ENCODE data around the gene ICAM1. TPM values are rescaled to one million over a fixed set of nuclear protein-coding genes. Genes with fewer than 3 reads are reported as not detected.

Gene ICAM1
- total RNA-seq, 1 experiment from 2014 or later = 147 TPM

DNA sequence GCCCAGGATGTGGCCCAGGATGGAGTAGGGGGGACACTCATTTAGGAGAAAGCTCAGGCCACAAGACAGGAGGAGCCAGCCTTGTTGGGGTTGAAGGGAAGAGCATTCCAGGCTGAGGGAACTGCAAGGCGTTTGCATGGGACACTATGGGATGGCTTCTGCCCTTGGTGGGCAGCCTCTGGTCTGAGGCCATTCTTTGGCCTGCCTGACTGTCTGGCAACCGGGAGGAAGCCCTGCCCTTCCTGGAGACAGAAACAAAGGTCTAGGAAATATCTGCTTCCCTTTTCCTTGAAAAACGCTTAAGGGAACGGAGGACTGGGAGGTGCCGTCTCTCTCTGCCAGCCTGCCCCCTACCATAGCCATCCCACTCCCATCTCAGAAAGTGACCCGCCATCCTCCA lies 2.8 kb upstream of the ICAM1 start:
- Mint-ChIP-seq H3K4me1 (ENCODE audit: low read depth, unreplicated experiment) (peaks cover 8% of the 10 kb centered on the region), H3K9me3 (ENCODE audit: low read depth, unreplicated experiment) (no peaks in the 10 kb centered on the region), H3K27me3 (ENCODE audit: unreplicated experiment) (no peaks in the 10 kb centered on the region), H3K36me3 (ENCODE audit: insufficient read depth, unreplicated experiment) (peaks cover 39% of the 10 kb centered on the region), H3K4me3 (ENCODE audit: low read depth, unreplicated experiment) (no peak overlapping the region), H3K27ac (ENCODE audit: unreplicated experiment) (no peak overlapping the region)
- intact Hi-C loops (cut with micrococcal nuclease; ENCODE audit: unreplicated experiment) = no loop called here
- TF ChIP-seq, protein P1, sequence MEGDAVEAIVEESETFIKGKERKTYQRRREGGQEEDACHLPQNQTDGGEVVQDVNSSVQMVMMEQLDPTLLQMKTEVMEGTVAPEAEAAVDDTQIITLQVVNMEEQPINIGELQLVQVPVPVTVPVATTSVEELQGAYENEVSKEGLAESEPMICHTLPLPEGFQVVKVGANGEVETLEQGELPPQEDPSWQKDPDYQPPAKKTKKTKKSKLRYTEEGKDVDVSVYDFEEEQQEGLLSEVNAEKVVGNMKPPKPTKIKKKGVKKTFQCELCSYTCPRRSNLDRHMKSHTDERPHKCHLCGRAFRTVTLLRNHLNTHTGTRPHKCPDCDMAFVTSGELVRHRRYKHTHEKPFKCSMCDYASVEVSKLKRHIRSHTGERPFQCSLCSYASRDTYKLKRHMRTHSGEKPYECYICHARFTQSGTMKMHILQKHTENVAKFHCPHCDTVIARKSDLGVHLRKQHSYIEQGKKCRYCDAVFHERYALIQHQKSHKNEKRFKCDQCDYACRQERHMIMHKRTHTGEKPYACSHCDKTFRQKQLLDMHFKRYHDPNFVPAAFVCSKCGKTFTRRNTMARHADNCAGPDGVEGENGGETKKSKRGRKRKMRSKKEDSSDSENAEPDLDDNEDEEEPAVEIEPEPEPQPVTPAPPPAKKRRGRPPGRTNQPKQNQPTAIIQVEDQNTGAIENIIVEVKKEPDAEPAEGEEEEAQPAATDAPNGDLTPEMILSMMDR (IDR thresholded peaks at IDR 0.05; ENCODE audit: unreplicated experiment) = no peak
- no TSS peak for BruUV-seq (replicated peaks)
- CTCF ChIA-PET = interaction anchor here (1.1 to 1.3 kb wide), 2 partner anchors 120 to 123 kb away, joined by 3 read pairs; no protein-coding TSS in a partner anchor
- DNase-seq = no peak

DNA sequence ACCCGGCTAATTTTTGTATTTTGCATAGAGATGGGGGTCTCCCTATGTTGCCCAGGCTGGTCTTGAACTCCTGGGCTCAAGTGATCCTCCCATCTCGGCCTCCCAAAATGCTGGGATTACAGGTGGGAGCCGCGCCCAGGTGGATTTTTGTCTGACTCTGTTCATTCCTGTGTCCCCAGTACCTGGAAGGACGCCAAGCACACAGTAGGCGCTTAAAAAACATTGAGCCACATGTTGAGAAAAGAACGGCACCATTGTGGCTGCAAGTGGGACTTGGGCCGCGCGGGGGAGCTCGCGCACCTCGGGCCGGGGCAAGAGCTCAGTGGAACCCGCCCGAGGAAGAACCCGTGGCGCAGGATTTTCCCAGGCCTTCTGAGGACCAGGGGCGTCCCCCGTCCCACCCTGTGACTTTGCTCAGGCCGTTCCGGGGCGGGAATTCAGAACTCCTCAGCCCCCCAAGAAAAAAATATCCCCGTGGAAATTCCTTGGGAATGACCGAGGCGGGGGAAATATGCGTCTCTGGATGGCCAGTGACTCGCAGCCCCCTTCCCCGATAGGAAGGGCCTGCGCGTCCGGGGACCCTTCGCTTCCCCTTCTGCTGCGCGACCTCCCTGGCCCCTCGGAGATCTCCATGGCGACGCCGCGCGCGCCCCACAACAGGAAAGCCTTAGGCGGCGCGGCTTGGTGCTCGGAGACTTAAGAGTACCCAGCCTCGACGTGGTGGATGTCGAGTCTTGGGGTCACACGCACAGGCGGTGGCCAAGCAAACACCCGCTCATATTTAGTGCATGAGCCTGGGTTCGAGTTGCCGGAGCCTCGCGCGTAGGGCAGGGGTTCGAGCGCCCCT lies 1.4 kb upstream of the ICAM1 start:
- Mint-ChIP-seq H3K4me1 (ENCODE audit: low read depth, unreplicated experiment) (peaks cover 18% of the 10 kb centered on the region), H3K36me3 (ENCODE audit: insufficient read depth, unreplicated experiment) (peaks cover 53% of the 10 kb centered on the region), H3K9me3 (ENCODE audit: low read depth, unreplicated experiment) (no peaks in the 10 kb centered on the region), H3K4me3 (ENCODE audit: low read depth, unreplicated experiment) (peak overlapping the region; percentile 71), H3K27me3 (ENCODE audit: unreplicated experiment) (no peaks in the 10 kb centered on the region), H3K27ac (ENCODE audit: unreplicated experiment) (peak overlapping the region; percentile 42)
- TF ChIP-seq, protein P1 (IDR thresholded peaks at IDR 0.05; ENCODE audit: unreplicated experiment) = peak; percentile 62
- BruUV-seq (replicated peaks) = no TSS peak
- intact Hi-C loops (cut with micrococcal nuclease; ENCODE audit: unreplicated experiment) = loop anchor here (1.0 kb wide), 1 partner anchor 119 kb away; no protein-coding TSS in a partner anchor
- peak; percentile 90 for DNase-seq
- CTCF ChIA-PET = interaction anchor here (0.6 to 3.7 kb wide), 8 partner anchors 10 to 149 kb away, joined by 3 to 40 read pairs (median 5); partner anchors contain the start of genes ICAM5 and TYK2

DNA sequence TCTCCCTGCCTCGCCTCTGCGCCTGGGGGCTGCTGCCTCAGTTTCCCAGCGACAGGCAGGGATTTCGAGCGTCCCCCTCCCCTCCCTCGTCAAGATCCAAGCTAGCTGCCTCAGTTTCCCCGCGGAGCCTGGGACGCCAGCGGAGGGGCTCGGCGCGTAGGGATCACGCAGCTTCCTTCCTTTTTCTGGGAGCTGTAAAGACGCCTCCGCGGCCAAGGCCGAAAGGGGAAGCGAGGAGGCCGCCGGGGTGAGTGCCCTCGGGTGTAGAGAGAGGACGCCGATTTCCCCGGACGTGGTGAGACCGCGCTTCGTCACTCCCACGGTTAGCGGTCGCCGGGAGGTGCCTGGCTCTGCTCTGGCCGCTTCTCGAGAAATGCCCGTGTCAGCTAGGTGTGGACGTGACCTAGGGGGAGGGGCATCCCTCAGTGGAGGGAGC lies 722 bp upstream of the ICAM1 start:
- Mint-ChIP-seq H3K4me3 (ENCODE audit: low read depth, unreplicated experiment) (peak overlapping the region; percentile 71), H3K9me3 (ENCODE audit: low read depth, unreplicated experiment) (no peaks in the 10 kb centered on the region), H3K27me3 (ENCODE audit: unreplicated experiment) (no peaks in the 10 kb centered on the region), H3K27ac (ENCODE audit: unreplicated experiment) (peak overlapping the region; percentile 42), H3K36me3 (ENCODE audit: insufficient read depth, unreplicated experiment) (peaks cover 60% of the 10 kb centered on the region), H3K4me1 (ENCODE audit: low read depth, unreplicated experiment) (peaks cover 23% of the 10 kb centered on the region)
- CTCF ChIA-PET = interaction anchor here (0.6 to 3.7 kb wide), 9 partner anchors 10 to 585 kb away, joined by 3 to 40 read pairs (median 5); partner anchors contain the start of gene ICAM5
- intact Hi-C loops (cut with micrococcal nuclease; ENCODE audit: unreplicated experiment) = no loop called here
- no peak for DNase-seq
- no TSS peak for BruUV-seq (replicated peaks)
- TF ChIP-seq, protein P1 (IDR thresholded peaks at IDR 0.05; ENCODE audit: unreplicated experiment) = no peak

DNA sequence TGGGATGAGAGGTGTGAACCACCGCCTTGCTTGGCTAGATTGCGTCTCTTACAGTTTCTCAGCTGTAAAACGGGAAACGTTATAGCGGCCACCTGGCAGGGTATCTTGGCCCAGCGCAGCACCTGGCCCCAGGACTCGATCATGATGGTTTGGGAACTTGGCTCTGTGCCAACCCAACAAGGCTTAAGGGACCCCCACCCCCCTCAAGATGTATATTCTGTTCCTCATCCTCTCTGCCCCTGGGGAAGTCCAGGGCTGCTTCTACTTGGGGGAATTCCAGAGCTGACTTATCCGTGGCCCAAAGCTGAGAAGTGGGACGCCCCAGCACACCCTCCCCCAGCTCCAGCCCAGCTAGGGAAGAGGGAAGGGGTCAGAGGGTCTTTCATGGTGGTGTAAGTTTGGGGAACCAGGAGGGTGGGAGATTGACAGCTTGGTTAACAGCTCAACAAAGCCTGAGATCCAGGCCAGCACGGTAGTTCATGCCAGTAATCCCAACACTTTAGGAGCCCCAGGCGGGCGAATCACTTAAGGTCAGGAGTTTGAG lies 695 bp downstream of the ICAM1 start:
- no peaks in the 10 kb centered on the region for H3K27me3 Mint-ChIP-seq (ENCODE audit: unreplicated experiment)
- no peaks in the 10 kb centered on the region for H3K9me3 Mint-ChIP-seq (ENCODE audit: low read depth, unreplicated experiment)
- TF ChIP-seq, protein P1 (IDR thresholded peaks at IDR 0.05; ENCODE audit: unreplicated experiment) = no peak
- peaks cover 68% of the 10 kb centered on the region for H3K36me3 Mint-ChIP-seq (ENCODE audit: insufficient read depth, unreplicated experiment)
- CTCF ChIA-PET = interaction anchor here (0.6 to 3.7 kb wide), 7 partner anchors 12 to 189 kb away, joined by 3 to 40 read pairs (median 4); partner anchors contain the start of gene FDX2
- peaks cover 18% of the 10 kb centered on the region for H3K4me1 Mint-ChIP-seq (ENCODE audit: low read depth, unreplicated experiment)
- DNase-seq = no peak
- BruUV-seq (replicated peaks) = TSS peak; percentile 80
- intact Hi-C loops (cut with micrococcal nuclease; ENCODE audit: unreplicated experiment) = no loop called here
- peak overlapping the region; percentile 71 for H3K4me3 Mint-ChIP-seq (ENCODE audit: low read depth, unreplicated experiment)
- peak overlapping the region; percentile 42 for H3K27ac Mint-ChIP-seq (ENCODE audit: unreplicated experiment)
